HCT116 (cell line): ENCODE results near the gene NUMB. TPM values are rescaled to one million over a fixed set of nuclear protein-coding genes. Genes with fewer than 3 reads are reported as not detected.

Experiments used
- ATAC-seq: fragments of 200-7000 bp; cut with Tn5 transposase; 2 replicates; pipeline ENCODE4 v1.9.1; 2020; ENCODE audit warnings: mild to moderate bottlenecking, moderate library complexity
- BruUV-seq: library from RNA; stranded (reverse); fragments of 400-500 nt; replicated peaks from 2 replicates; lab custom pipeline; 2021; lab: Mats Ljungman, UMichigan
- CTCF ChIA-PET: fragments of 300-600 bp; sonication (Branson Sonifier 250); formaldehyde crosslinking; loops from one replicate; lab custom pipeline; 2021; ENCODE audit warnings: antibody characterized with exemption; lab: Charles Lee
- POLR2A ChIA-PET: fragments of 300-600, 350-600 bp; sonication (Branson Sonifier 250); formaldehyde crosslinking; loops from one replicate; lab custom pipeline; 2021; ENCODE audit warnings: antibody characterized with exemption; lab: Charles Lee
- RAD21 ChIA-PET, 2 experiments: fragments of 300-600 bp; sonication (Branson Sonifier 250); formaldehyde crosslinking; loops; one replicate each; lab custom pipeline; 2023; ENCODE audit warnings: low total read pairs in 2 of 2; ENCODE audit not compliant: uncharacterized antibody in 2 of 2, unreplicated experiment in 2 of 2, low non-redundant PET in 1 of 2; lab: Charles Lee
- DNase-seq: peaks from one replicate; pipeline ENCODE4 v3.0.0-alpha.2; 2010; ENCODE audit warnings: low read depth, low spot score
- H2AFZ ChIP-seq: fragments of 200-600 bp; shearing (Covaris generic), sonication (generic); 2 replicates; pipeline ENCODE4 v1.6.1; 2017; ENCODE audit warnings: low read depth, mixed run types, mixed read lengths, antibody characterized with exemption, low read length; ENCODE audit not compliant: poor library complexity, severe bottlenecking
- H3K27ac ChIP-seq: 2 replicates; pipeline ENCODE4 v1.5.1; 2012; ENCODE audit warnings: low read depth, low read length
- H3K27me3 ChIP-seq: fragments of 200-600 bp; sonication (generic); 2 replicates; pipeline ENCODE4 v1.6.1; 2016; ENCODE audit warnings: mixed run types, low read length, mixed read lengths; ENCODE audit not compliant: insufficient read depth
- H3K36me3 ChIP-seq, 2 experiments: fragments of 200-500 bp in 1 of 2; fragments of 200-600 bp in 1 of 2; sonication (Bioruptor generic) in 1 of 2; sonication (generic) in 1 of 2; 2 replicates each; pipeline versions ENCODE4 v1.5.1 to v1.6.1; 2014 to 2016; ENCODE audit warnings: low read length in 2 of 2, inconsistent platforms in 1 of 2, mixed read lengths in 1 of 2, mixed run types in 1 of 2; ENCODE audit not compliant: insufficient read depth in 2 of 2, control insufficient read depth in 1 of 2
- H3K4me1 ChIP-seq, 2 experiments: fragments of 200-600 bp in 1 of 2; sonication (generic) in 1 of 2; 2 replicates each; pipeline versions ENCODE4 v1.5.1 to v1.6.1; 2012 to 2017; ENCODE audit warnings: low read length in 2 of 2, inconsistent platforms in 1 of 2, mild to moderate bottlenecking in 1 of 2, mixed read lengths in 1 of 2, mixed run types in 1 of 2, moderate library complexity in 1 of 2; ENCODE audit not compliant: insufficient read depth in 2 of 2, control insufficient read depth in 1 of 2
- H3K4me2 ChIP-seq: fragments of 200-600 bp; sonication (generic); 2 replicates; pipeline ENCODE4 v1.6.1; 2017; ENCODE audit warnings: mixed run types, low read length, mixed read lengths
- H3K4me3 ChIP-seq, 2 experiments: fragments of 200-600 bp in 1 of 2; sonication (generic) in 1 of 2; replicated peaks in 1 of 2; 2 replicates each; pipeline ENCODE4 v1.5.1; 2011 to 2016; ENCODE audit warnings: low read length in 2 of 2, control low read depth in 1 of 2, low read depth in 1 of 2, mild to moderate bottlenecking in 1 of 2, mixed read lengths in 1 of 2, mixed run types in 1 of 2
- H3K79me2 ChIP-seq: fragments of 200-600 bp; sonication (generic); 2 replicates; pipeline ENCODE4 v1.6.1; 2017; ENCODE audit warnings: mild to moderate bottlenecking, mixed run types, low read length, moderate library complexity, mixed read lengths; ENCODE audit not compliant: insufficient read depth
- H3K9ac ChIP-seq: fragments of 200-600 bp; sonication (generic); 2 replicates; pipeline ENCODE4 v1.6.1; 2016; ENCODE audit warnings: low read length, mixed read lengths
- H3K9me2 ChIP-seq: fragments of 200-600 bp; sonication (generic), shearing (Covaris generic); 2 replicates; pipeline ENCODE4 v1.6.1; 2017; ENCODE audit warnings: mixed run types, mild to moderate bottlenecking, moderate library complexity; ENCODE audit not compliant: insufficient read depth
- H3K9me3 ChIP-seq, 2 experiments: fragments of 200-500 bp in 1 of 2; fragments of 200-600 bp in 1 of 2; sonication (Bioruptor generic) in 1 of 2; sonication (generic) in 1 of 2; 2 replicates each; pipeline ENCODE4 v1.6.1; 2014 to 2017; ENCODE audit warnings: low read length in 2 of 2, mixed read lengths in 2 of 2, inconsistent platforms in 1 of 2, low read depth in 1 of 2, mild to moderate bottlenecking in 1 of 2, mixed run types in 1 of 2, moderate library complexity in 1 of 2; ENCODE audit not compliant: control insufficient read depth in 1 of 2, insufficient read depth in 1 of 2
- H4K20me1 ChIP-seq: fragments of 200-600 bp; sonication (generic), shearing (Covaris generic); 2 replicates; pipeline ENCODE4 v1.6.1; 2017; ENCODE audit warnings: mixed run types, mild to moderate bottlenecking, moderate library complexity; ENCODE audit not compliant: insufficient read depth
- CBX3 ChIP-seq: IDR thresholded peaks from 2 replicates; pipeline ENCODE4 v1.6.1; 2012; ENCODE audit warnings: low read depth
- CEBPB ChIP-seq: IDR thresholded peaks from 2 replicates; pipeline ENCODE4 v1.6.1; 2012; ENCODE audit warnings: low read depth
- EZH2phosphoT487 ChIP-seq: fragments of 200-600 bp; IDR thresholded peaks from 2 replicates; pipeline ENCODE4 v1.6.1; 2018; ENCODE audit warnings: antibody characterized with exemption, borderline replicate concordance
- SRF ChIP-seq: IDR thresholded peaks from 2 replicates; pipeline ENCODE4 v1.6.1; 2012; ENCODE audit warnings: low read depth
- intact Hi-C: fragments of 100-400 bp; cut with micrococcal nuclease; formaldehyde crosslinking; loops from 2 replicates; pipeline ENCODE4 v1.10.0; 2022
- total RNA-seq: library from RNA; stranded (reverse); gene quantifications from one replicate; pipeline ENCODE4 v1.2.1, GENCODE V29; 2021; ENCODE audit not compliant: unreplicated experiment
- TF ChIP-seq, protein P1 (sequence below): IDR thresholded peaks from 2 replicates; pipeline ENCODE4 v1.6.1; 2011; ENCODE audit warnings: mild to moderate bottlenecking, low read length, moderate library complexity; ENCODE audit not compliant: insufficient replicate concordance; ENCODE audit errors: extremely low read depth
- TF ChIP-seq, protein P2 (sequence below), 3 experiments: fragments of 200-600 bp in 1 of 3; sonication (generic) in 1 of 3; IDR thresholded peaks in 2 of 3; conservative IDR thresholded peaks in 1 of 3; 2 replicates each; pipeline ENCODE4 v1.5.1; 2012 to 2017; ENCODE audit warnings: low read depth in 2 of 3, low read length in 2 of 3, antibody characterized with exemption in 1 of 3, borderline replicate concordance in 1 of 3, control low read depth in 1 of 3, mild to moderate bottlenecking in 1 of 3, mixed read lengths in 1 of 3, mixed run types in 1 of 3, moderate library complexity in 1 of 3; ENCODE audit not compliant: insufficient read depth in 1 of 3

Gene NUMB
- total RNA-seq, 1 experiment from 2014 or later = 43.0 TPM

DNA sequence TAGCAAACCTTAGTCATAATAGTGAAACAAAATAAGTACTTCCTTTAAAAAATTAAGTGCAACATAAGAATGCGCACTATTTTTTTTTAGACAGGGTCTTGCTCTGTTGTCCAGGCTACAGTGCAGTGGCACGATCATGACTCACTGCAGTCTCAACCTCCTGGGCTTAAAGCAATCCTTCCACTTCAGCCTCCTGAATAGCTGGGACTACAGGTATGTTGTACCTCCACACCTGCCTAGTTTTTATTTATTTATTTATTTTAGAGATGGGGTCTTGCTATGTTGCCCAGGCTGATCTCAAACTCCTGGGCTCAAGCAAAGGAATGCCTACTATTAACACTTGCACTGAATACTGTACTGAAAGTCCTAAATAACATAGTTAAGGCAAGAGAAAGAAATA lies 93.8 kb downstream of the NUMB start:
- BruUV-seq = no TSS peak
- ChIA-PET CTCF (no interaction called here), POLR2A (no interaction called here), RAD21 (no interaction called here)
- no peaks in the 10 kb centered on the region for H3K9me2 ChIP-seq
- no peak overlapping the region for H2AFZ ChIP-seq
- intact Hi-C loops = no loop called here
- no peak overlapping the region for H3K4me3 ChIP-seq
- H3K79me2 ChIP-seq = no peaks in the 10 kb centered on the region
- no peaks in the 10 kb centered on the region for H3K27me3 ChIP-seq
- H3K4me1 ChIP-seq = no peaks in the 10 kb centered on the region
- H3K36me3 ChIP-seq = no peaks in the 10 kb centered on the region
- H3K27ac ChIP-seq = no peak overlapping the region
- no peak overlapping the region for H3K4me2 ChIP-seq
- no peaks in the 10 kb centered on the region for H3K9me3 ChIP-seq
- no peak for TF ChIP-seq SRF
- TF ChIP-seq, protein P1, sequence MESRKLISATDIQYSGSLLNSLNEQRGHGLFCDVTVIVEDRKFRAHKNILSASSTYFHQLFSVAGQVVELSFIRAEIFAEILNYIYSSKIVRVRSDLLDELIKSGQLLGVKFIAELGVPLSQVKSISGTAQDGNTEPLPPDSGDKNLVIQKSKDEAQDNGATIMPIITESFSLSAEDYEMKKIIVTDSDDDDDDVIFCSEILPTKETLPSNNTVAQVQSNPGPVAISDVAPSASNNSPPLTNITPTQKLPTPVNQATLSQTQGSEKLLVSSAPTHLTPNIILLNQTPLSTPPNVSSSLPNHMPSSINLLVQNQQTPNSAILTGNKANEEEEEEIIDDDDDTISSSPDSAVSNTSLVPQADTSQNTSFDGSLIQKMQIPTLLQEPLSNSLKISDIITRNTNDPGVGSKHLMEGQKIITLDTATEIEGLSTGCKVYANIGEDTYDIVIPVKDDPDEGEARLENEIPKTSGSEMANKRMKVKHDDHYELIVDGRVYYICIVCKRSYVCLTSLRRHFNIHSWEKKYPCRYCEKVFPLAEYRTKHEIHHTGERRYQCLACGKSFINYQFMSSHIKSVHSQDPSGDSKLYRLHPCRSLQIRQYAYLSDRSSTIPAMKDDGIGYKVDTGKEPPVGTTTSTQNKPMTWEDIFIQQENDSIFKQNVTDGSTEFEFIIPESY = no peak
- no peak for TF ChIP-seq CEBPB
- TF ChIP-seq CBX3 = no peak
- TF ChIP-seq, protein P2, sequence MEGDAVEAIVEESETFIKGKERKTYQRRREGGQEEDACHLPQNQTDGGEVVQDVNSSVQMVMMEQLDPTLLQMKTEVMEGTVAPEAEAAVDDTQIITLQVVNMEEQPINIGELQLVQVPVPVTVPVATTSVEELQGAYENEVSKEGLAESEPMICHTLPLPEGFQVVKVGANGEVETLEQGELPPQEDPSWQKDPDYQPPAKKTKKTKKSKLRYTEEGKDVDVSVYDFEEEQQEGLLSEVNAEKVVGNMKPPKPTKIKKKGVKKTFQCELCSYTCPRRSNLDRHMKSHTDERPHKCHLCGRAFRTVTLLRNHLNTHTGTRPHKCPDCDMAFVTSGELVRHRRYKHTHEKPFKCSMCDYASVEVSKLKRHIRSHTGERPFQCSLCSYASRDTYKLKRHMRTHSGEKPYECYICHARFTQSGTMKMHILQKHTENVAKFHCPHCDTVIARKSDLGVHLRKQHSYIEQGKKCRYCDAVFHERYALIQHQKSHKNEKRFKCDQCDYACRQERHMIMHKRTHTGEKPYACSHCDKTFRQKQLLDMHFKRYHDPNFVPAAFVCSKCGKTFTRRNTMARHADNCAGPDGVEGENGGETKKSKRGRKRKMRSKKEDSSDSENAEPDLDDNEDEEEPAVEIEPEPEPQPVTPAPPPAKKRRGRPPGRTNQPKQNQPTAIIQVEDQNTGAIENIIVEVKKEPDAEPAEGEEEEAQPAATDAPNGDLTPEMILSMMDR (IDR thresholded peaks at IDR 0.05 in 2 of 3, conservative IDR thresholded peaks at IDR 0.05 in 1 of 3; ENCODE audit: borderline replicate concordance in 1 of 3, insufficient read depth in 1 of 3, low read depth in 2 of 3, low read length in 2 of 3) = no peak
- TF ChIP-seq EZH2phosphoT487 = no peak
- DNase-seq (no peak), ATAC-seq (no peak)
- no peaks in the 10 kb centered on the region for H4K20me1 ChIP-seq
- H3K9ac ChIP-seq = no peak overlapping the region
